ENCODE measurements around the gene OR4D11.

DNA sequence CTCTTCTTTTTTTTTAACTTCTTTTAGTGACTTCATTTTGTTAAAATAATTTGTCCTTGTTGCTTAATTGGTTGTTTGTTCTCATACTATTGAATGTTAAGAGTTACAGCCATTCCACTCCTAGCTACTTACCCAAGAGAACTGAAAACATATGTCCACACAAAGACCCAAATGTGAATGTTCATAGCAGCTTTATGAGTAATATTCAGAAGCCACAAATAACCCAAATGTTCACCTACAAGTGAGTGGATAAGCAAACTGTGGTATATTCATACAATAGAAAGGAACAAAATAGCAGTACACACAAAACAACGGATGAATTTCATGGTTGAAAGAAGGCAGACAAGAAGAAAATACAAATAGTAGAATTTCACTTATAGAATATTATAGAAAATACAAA is 1.4 kb upstream of the OR4D11 start:
- TF ChIP-seq, protein P1, sequence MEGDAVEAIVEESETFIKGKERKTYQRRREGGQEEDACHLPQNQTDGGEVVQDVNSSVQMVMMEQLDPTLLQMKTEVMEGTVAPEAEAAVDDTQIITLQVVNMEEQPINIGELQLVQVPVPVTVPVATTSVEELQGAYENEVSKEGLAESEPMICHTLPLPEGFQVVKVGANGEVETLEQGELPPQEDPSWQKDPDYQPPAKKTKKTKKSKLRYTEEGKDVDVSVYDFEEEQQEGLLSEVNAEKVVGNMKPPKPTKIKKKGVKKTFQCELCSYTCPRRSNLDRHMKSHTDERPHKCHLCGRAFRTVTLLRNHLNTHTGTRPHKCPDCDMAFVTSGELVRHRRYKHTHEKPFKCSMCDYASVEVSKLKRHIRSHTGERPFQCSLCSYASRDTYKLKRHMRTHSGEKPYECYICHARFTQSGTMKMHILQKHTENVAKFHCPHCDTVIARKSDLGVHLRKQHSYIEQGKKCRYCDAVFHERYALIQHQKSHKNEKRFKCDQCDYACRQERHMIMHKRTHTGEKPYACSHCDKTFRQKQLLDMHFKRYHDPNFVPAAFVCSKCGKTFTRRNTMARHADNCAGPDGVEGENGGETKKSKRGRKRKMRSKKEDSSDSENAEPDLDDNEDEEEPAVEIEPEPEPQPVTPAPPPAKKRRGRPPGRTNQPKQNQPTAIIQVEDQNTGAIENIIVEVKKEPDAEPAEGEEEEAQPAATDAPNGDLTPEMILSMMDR (IDR thresholded peaks at IDR 0.05; ENCODE audit: low read length): no peak
- no peak for TF ChIP-seq EZH2 (optimal IDR thresholded peaks at IDR 0.05; ENCODE audit: low read depth, low read length)
- TF ChIP-seq EZH2phosphoT487 (IDR thresholded peaks at IDR 0.05; ENCODE audit: low read length): no peak
